BLaER1 (cell line): ENCODE data around the gene SRA1.

Source experiments
- H3K27ac ChIP-seq: shearing (Covaris generic); formaldehyde crosslinking; 2 replicates; pipeline ENCODE4 v1.8.1; 2022
- H3K27me3 ChIP-seq: shearing (Covaris generic); formaldehyde crosslinking; 2 replicates; pipeline ENCODE4 v1.8.1; 2022
- H3K36me3 ChIP-seq: shearing (Covaris generic); formaldehyde crosslinking; 2 replicates; pipeline ENCODE4 v1.8.1; 2022
- H3K4me1 ChIP-seq: shearing (Covaris generic); formaldehyde crosslinking; 2 replicates; pipeline ENCODE4 v1.8.1; 2022
- H3K4me2 ChIP-seq: shearing (Covaris generic); formaldehyde crosslinking; 2 replicates; pipeline ENCODE4 v1.8.1; 2022
- H3K4me3 ChIP-seq: shearing (Covaris generic); formaldehyde crosslinking; 2 replicates; pipeline ENCODE4 v1.8.1; 2022
- H3K9ac ChIP-seq: shearing (Covaris generic); formaldehyde crosslinking; 2 replicates; pipeline ENCODE4 v1.8.1; 2022
- H3K9me3 ChIP-seq: shearing (Covaris generic); formaldehyde crosslinking; 2 replicates; pipeline ENCODE4 v1.8.1; 2022
- H4K20me1 ChIP-seq: shearing (Covaris generic); formaldehyde crosslinking; 2 replicates; pipeline ENCODE4 v1.8.1; 2022
- Cebpa-rat ChIP-seq: shearing (Covaris generic); IDR thresholded peaks from 2 replicates; pipeline ENCODE4 v1.8.1; 2022

SRA1 gene

GRCh38 chr5:140573683-140574082, 16.4 kb upstream of the SRA1 start:
- Histone ChIP-seq H3K36me3 (peaks cover 7% of the 10 kb centered on the region; the same call in 1 of the 2 replicates), H4K20me1 (no peaks in the 10 kb centered on the region), H3K4me1 (peaks cover 15% of the 10 kb centered on the region), H3K4me3 (no peak overlapping the region), H3K27ac (no peak overlapping the region), H3K27me3 (no peaks in the 10 kb centered on the region), H3K9ac (no peak overlapping the region), H3K4me2 (no peak overlapping the region), H3K9me3 (no peaks in the 10 kb centered on the region)
- no peak for TF ChIP-seq Cebpa-rat

GRCh38 chr5:140571105-140571504, 13.8 kb upstream of the SRA1 start:
- Histone ChIP-seq H3K9me3 (no peaks in the 10 kb centered on the region), H3K36me3 (peaks cover 20% of the 10 kb centered on the region), H3K4me1 (peaks cover 20% of the 10 kb centered on the region), H3K9ac (no peak overlapping the region), H3K4me3 (no peak overlapping the region), H4K20me1 (no peaks in the 10 kb centered on the region), H3K27ac (no peak overlapping the region), H3K4me2 (no peak overlapping the region), H3K27me3 (peaks cover 8% of the 10 kb centered on the region)
- TF ChIP-seq Cebpa-rat: no peak

GRCh38 chr5:140570488-140570887, 13.2 kb upstream of the SRA1 start:
- Histone ChIP-seq H3K27ac (no peak overlapping the region), H3K4me2 (no peak overlapping the region), H3K4me3 (no peak overlapping the region), H4K20me1 (no peaks in the 10 kb centered on the region), H3K36me3 (peaks cover 20% of the 10 kb centered on the region), H3K27me3 (peaks cover 14% of the 10 kb centered on the region), H3K9ac (no peak overlapping the region), H3K9me3 (0 out of 2 replicates have a peak, but pooled peaks cover 3% of the 10 kb centered on the region), H3K4me1 (peaks cover 24% of the 10 kb centered on the region)
- no peak for TF ChIP-seq Cebpa-rat

GRCh38 chr5:140570058-140570457, 12.8 kb upstream of the SRA1 start:
- Histone ChIP-seq H3K9me3 (peaks cover 8% of the 10 kb centered on the region; the same call in 1 of the 2 replicates), H3K4me2 (peak overlapping the region; percentile 68), H3K27ac (peak overlapping the region; percentile 56; the same call in 1 of the 2 replicates), H3K4me1 (peaks cover 29% of the 10 kb centered on the region), H3K27me3 (peaks cover 18% of the 10 kb centered on the region), H3K4me3 (no peak overlapping the region), H4K20me1 (no peaks in the 10 kb centered on the region), H3K36me3 (peaks cover 20% of the 10 kb centered on the region), H3K9ac (no peak overlapping the region)
- TF ChIP-seq Cebpa-rat: no peak

GRCh38 chr5:140569197-140569596, 11.9 kb upstream of the SRA1 start:
- H3K36me3 ChIP-seq: peaks cover 20% of the 10 kb centered on the region
- H3K4me1 ChIP-seq: peaks cover 29% of the 10 kb centered on the region
- peak overlapping the region; percentile 58 for H3K9ac ChIP-seq
- H3K4me3 ChIP-seq: no peak overlapping the region; the same call in 1 of the 2 replicates
- H3K27ac ChIP-seq: peak overlapping the region; percentile 56
- no peaks in the 10 kb centered on the region for H4K20me1 ChIP-seq
- TF ChIP-seq Cebpa-rat: no peak
- peaks cover 27% of the 10 kb centered on the region for H3K27me3 ChIP-seq
- H3K9me3 ChIP-seq: peaks cover 16% of the 10 kb centered on the region
- H3K4me2 ChIP-seq: peak overlapping the region; percentile 68

- peaks cover 23% of the 10 kb centered on the region for H3K9me3 ChIP-seq
- H3K4me3 ChIP-seq: no peak overlapping the region
- peak overlapping the region; percentile 58; the same call in 1 of the 2 replicates for H3K9ac ChIP-seq
- H3K27me3 ChIP-seq: peaks cover 33% of the 10 kb centered on the region
- peaks cover 20% of the 10 kb centered on the region for H3K36me3 ChIP-seq
- no peak for TF ChIP-seq Cebpa-rat
- no peaks in the 10 kb centered on the region for H4K20me1 ChIP-seq
- H3K27ac ChIP-seq: peak overlapping the region; percentile 56
- peaks cover 34% of the 10 kb centered on the region for H3K4me1 ChIP-seq
- peak overlapping the region; percentile 68 for H3K4me2 ChIP-seq
Observed at GRCh38 chr5:140568443-140569063, 11.3 kb upstream of the SRA1 start.

DNA sequence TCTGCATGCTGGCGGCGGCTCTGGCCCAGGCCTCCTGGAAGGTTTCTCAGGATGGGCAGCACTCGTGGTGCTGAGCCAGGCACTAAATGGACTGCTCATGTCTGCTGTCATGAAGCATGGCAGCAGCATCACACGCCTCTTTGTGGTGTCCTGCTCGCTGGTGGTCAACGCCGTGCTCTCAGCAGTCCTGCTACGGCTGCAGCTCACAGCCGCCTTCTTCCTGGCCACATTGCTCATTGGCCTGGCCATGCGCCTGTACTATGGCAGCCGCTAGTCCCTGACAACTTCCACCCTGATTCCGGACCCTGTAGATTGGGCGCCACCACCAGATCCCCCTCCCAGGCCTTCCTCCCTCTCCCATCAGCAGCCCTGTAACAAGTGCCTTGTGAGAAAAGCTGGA, 10.6 kb upstream of the SRA1 start:
- Histone ChIP-seq H3K4me1 (peaks cover 39% of the 10 kb centered on the region), H3K4me2 (no peak overlapping the region), H3K9ac (no peak overlapping the region), H3K4me3 (no peak overlapping the region), H3K27me3 (peaks cover 40% of the 10 kb centered on the region), H4K20me1 (no peaks in the 10 kb centered on the region), H3K9me3 (peaks cover 26% of the 10 kb centered on the region), H3K27ac (no peak overlapping the region), H3K36me3 (peaks cover 20% of the 10 kb centered on the region)
- TF ChIP-seq Cebpa-rat: no peak

DNA sequence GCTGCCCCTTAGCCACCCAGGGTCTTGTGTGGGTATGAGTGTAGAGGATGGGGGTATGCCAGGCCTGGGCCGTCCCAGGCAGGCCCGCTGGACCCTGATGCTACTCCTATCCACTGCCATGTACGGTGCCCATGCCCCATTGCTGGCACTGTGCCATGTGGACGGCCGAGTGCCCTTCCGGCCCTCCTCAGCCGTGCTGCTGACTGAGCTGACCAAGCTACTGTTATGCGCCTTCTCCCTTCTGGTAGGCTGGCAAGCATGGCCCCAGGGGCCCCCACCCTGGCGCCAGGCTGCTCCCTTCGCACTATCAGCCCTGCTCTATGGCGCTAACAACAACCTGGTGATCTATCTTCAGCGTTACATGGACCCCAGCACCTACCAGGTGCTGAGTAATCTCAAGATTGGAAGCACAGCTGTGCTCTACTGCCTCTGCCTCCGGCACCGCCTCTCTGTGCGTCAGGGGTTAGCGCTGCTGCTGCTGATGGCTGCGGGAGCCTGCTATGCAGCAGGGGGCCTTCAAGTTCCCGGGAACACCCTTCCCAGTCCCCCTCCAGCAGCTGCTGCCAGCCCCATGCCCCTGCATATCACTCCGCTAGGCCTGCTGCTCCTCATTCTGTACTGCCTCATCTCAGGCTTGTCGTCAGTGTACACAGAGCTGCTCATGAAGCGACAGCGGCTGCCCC, 10.0 kb upstream of the SRA1 start:
- peaks cover 46% of the 10 kb centered on the region for H3K27me3 ChIP-seq
- no peaks in the 10 kb centered on the region for H4K20me1 ChIP-seq
- H3K4me1 ChIP-seq: peaks cover 39% of the 10 kb centered on the region
- no peak for TF ChIP-seq Cebpa-rat
- H3K27ac ChIP-seq: no peak overlapping the region
- H3K4me2 ChIP-seq: no peak overlapping the region
- peaks cover 26% of the 10 kb centered on the region for H3K9me3 ChIP-seq
- H3K9ac ChIP-seq: no peak overlapping the region
- H3K36me3 ChIP-seq: peaks cover 20% of the 10 kb centered on the region
- no peak overlapping the region for H3K4me3 ChIP-seq

DNA sequence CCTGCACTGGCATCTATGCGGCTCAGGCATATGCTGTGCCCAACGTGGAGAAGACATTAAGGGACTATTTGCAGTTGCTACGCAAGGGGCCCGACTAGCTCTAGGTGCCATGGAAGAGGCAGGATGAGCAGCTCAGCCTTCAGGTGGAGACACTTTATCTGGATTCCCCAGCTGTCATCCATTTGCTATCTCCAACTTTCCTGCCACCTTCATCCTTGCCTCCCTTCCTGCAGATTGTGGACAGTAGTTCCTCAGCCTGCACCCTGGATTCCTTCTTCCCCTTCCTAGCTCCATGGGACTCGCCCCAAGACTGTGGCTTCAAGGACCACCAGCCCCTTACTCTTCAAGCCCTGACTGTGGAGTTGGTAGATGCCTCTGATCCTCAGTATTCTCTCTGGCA, 9.4 kb upstream of the SRA1 start:
- Histone ChIP-seq H3K36me3 (peaks cover 20% of the 10 kb centered on the region), H3K9me3 (peaks cover 26% of the 10 kb centered on the region), H3K9ac (no peak overlapping the region), H3K27ac (no peak overlapping the region), H4K20me1 (no peaks in the 10 kb centered on the region), H3K27me3 (peaks cover 46% of the 10 kb centered on the region), H3K4me3 (no peak overlapping the region), H3K4me1 (peaks cover 39% of the 10 kb centered on the region), H3K4me2 (no peak overlapping the region)
- TF ChIP-seq Cebpa-rat: no peak

GRCh38 chr5:140565780-140566095, 8.5 kb upstream of the SRA1 start:
- Histone ChIP-seq H3K27me3 (peaks cover 46% of the 10 kb centered on the region), H3K4me2 (peak overlapping the region; percentile 75), H3K4me1 (peaks cover 39% of the 10 kb centered on the region), H3K9ac (no peak overlapping the region), H3K27ac (no peak overlapping the region), H3K9me3 (peaks cover 26% of the 10 kb centered on the region), H3K36me3 (peaks cover 20% of the 10 kb centered on the region), H3K4me3 (peak overlapping the region; percentile 66), H4K20me1 (no peaks in the 10 kb centered on the region)
- TF ChIP-seq Cebpa-rat: no peak
